ENCODE results near the gene BAIAP2.

GRCh38 chr17:80995131-80995530, 39.8 kb upstream of the BAIAP2 start:
- TF ChIP-seq ZNF274 (IDR thresholded peaks at IDR 0.05; ENCODE audit: low read depth, low read length) (no peak), SUZ12 (IDR thresholded peaks at IDR 0.05; ENCODE audit: extremely low read depth, insufficient read depth, insufficient read length) (no peak)
